DMS153 treated with DMSO at 0.1 percent for 48 hours (cell line): ENCODE results near the gene SRR.
"Not testable (repeated sequence)": the region's sequence is repeated elsewhere in the genome, so short reads cannot be mapped to it uniquely, and the experiment has no call there.

ENCODE experiments used
- DNase-seq: peaks from one replicate; lab custom pipeline; 2025; ENCODE audit not compliant: unreplicated experiment; lab: John Stamatoyannopoulos, UW

Gene SRR, protein sequence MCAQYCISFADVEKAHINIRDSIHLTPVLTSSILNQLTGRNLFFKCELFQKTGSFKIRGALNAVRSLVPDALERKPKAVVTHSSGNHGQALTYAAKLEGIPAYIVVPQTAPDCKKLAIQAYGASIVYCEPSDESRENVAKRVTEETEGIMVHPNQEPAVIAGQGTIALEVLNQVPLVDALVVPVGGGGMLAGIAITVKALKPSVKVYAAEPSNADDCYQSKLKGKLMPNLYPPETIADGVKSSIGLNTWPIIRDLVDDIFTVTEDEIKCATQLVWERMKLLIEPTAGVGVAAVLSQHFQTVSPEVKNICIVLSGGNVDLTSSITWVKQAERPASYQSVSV

DNA sequence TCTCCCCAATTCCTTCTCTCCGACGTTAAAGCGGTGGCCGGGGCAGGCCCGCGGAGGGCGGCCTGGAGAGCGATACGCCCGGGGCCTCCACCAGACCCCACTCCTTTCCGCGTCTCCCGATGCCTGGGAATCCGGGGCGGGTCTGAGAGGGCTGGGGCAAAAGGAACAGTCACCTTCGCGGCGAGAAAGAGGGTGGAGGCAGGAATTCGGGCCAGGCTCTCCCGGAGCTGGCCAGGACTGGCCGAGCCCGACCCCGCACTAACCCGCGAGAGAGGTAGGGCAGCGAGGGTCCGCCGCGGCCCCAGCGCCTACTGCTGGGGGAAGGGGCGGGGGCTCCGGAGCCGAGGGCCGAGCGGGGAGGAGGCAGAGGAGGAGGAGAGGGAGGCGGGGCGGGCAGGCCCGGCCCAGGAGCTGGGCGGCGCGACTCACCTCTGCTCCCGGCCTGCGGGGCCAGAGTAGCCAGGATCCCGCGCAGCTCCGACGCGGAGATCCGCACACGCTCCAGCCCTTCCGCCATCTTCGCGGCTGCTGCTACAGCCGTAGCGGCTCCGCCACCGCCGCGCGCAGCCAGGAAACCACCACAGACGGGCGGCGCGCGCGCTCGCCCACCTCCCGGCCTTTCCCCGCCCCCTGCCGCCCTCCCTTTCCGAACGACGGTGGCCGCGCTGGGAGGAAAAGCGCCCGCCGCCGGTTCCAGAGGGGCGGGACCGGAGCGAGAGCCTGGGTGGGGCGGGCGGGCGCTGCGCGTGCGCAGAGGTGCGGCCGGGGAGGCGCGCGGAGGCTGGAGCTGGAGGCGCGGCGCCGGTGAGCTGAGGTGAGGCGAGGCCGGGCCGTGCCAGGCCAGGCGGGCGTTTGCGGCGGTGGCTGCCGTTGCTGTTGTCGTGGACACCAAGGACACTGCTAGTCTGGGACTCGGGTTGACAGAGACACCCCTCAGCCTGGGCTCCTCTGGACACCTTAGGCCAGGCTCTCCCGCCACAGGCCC lies at the start of gene SRR, which contains the start of gene SMG6:
SRR (plus strand) TSS at position 747 of the 985 bp plus-strand sequence. CDS start 11,611 bp downstream, outside the sequence.
SMG6 (minus strand) TSS at position 582 of the 985 bp plus-strand sequence; CDS start at position 517, 65 bp downstream.
- DNase-seq = no peak

DNA sequence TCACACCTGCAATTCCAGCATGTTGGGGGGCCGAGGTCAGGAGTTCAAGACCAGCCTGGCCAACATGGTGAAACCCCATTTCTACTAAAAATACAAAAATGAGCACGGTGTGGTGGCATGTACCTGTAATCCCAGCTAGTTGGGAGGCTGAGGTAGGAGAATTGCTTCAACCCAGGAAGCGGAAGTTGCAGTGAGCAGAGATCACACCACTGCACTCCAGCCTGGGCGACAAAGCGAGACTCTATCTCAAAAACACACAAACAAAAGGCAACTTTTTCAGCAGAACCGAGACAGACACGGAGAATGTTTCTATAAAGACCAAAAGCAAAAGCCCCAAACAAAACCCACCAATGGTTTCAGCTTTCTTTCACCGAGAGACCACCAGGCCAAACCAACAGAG lies 44.9 kb upstream of the SRR start:
- DNase-seq = not testable (repeated sequence)

DNA sequence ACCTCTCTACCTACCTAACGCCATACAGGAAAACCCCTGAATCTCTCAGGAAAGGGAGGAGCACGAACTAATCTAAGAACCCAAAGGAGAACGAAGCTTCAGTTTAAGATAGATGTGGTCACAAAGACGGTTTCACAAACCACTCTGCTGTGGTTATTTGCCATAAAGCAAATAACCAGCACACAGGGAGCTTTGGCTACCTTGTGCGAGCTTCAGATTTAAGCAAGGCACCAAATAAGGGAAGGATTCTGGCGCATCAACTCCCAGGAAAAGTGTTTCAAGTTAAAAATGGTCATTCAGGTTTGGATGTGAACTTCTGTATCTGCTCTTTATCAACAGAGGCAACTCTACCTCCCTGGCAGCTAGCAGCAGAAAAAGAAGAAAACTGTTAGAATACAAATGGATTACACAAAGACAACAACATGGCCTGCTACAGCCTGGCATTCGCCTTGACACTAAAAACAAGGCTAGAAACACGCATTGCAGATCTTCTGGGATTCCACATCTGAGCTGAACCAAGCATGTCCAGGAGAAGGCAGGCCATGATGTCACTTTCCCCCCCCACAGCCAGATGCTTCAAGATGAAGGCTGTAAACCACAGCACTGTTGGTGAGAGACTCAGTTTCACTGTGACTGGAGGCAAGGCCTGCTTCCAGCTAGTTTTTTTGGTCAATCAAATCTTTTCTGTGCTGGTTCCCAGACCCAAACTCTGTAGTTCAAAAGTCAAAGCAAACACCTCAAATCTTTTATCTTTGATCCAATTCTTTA lies 43.8 kb upstream of the SRR start:
- no peak for DNase-seq

DNA sequence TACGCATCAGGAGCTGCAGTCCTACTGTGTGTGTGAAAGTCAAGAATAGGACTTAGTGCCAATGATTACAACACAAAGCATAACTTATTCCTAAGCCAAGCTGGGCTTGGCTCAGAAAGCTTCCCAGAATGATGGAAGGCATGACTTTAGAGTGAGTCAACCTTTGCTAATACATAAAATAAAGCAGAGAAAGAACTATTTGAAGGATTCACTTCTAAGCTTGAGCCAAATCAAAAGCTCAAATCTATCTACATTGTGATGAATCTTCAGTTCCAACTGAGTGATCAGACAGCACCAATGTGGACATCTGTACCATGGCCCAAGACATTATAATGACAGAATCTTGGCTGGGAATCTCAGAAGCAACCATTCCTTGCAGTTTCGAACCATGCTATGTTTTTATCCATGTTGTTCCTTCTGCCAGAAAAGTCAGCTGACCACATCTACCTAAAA lies 41.6 kb upstream of the SRR start:
- DNase-seq = no peak

DNA sequence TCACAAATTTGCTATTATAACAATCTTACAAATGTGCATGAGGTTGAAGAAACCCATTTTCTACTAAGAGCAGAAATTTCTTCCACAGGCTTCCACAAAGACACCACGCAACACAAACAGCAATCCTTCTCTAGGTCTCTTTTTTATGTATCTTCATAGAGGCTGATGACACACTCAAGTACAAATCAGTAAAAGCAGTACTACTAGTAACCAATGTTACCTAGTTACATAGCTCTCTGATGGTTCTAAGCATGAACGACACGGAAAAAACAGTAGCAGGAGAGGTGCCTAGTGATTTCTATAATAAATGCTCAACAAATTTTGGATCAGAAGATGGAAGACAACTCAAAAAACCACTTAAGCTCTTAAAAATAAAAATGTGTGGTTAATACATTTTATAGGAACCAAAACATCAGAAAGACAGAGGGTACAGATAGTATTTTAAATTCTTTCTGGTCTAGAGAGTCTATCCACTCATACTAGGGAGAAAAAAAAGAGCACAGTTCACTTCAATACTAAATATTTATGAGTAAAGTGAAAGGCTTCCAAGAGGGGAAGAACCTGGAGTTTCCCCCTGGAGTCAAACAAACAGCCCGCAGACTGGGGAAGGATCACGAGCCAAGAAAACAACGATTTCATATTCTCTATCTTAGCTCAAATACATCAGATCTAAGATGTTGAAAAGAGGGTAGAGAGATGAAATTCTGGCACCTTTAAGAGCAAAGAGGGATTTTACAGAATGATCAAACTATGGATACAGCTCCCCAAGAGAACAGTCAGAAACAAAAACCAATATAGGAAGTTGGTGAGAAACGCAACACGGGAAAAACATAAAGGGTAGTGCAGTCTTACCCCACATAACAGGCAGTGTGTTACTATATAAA lies 40.3 kb upstream of the SRR start:
- no peak for DNase-seq

DNA sequence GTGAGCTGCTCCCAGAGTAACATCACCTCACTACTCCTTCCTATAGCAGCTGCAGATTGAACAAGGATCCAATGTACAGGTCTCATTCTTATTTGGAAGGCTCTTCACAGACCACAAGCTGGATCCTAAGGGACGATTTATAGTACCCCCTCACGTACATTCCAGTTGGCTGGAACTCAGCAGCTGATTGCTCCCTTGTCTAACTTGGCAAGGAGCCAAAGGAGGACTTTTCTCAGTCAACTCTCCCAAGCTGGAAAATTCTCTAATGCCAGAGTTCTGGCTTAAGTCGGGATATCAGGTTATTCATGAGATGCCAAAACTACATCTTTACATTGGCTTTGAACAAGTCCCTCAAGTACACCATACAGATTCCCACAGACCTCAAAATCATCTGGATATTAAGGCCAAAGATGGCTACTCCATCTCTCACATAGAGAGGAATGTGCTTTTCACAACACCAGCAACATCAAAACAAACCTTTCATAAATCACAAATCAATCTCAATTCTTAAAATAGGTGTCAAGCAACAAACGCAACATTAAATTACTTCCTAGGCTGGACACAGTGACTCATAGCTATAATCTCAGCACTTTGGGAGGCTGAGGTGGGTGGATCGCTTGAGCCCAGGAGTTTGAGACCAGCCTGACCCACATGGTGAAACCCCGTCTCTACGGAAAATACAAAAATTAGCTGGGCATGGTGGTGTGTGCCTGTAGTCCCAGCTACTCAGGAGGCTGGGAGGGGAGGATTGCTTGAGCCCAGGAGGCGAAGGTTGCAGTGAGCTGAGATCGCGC lies 39.5 kb upstream of the SRR start:
- no peak for DNase-seq

DNA sequence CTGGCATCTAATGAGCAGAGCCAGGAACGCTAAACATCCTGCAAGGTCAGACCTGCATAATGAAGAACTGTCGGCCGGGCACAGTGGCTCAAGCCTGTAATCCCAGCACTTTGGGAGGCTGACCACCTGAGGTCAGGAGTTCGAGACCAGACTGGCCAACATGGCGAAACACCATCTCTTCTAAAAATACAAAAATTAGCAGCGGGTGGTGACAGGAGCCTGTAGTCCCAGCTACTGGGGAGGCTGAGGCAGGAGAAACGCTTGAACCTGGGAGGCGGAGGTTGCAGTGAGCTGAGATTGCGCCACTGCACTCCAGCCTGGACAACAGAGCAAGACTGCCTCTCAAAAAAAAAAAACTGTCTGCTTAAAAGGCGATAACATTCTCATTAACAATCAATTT lies 38.6 kb upstream of the SRR start:
- not testable (repeated sequence) for DNase-seq

DNA sequence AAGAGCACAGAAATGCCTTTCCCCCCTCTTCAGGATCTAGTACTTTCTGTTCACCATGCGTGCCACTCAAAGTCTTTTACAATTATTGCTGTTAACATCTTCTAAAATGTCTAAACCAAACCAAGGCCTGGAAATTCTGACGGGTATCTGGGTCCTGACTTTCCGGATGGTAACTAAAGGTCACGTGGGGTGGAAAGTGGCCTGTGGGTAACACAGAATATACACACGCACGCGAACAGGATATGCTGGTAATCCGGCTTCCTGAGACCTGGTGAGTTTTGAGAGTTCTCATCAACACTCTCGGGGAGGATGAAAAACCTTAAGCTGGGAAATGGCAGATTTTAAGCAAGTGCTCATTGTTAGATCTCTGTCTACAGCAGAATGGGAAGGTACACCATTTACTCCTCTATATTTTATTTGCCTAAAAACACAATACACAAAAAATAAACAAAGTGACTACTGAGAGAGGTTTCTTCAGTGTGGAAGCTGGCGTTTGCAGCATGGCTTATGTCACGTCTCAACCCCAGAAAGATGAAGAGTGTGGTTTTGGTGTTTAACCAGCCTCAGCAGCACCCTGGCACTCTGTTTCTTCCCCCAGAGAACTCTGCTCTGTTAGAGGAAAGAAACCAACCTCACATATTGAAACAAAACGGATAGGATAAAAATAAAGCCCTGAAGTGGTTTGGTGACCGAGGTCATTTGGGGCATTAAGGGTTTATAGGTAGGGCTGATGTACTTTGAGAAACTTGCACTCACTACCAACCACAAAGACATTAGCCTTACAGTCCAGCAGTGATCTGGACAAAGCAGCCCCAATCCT lies 37.5 kb upstream of the SRR start:
- DNase-seq = no peak

DNA sequence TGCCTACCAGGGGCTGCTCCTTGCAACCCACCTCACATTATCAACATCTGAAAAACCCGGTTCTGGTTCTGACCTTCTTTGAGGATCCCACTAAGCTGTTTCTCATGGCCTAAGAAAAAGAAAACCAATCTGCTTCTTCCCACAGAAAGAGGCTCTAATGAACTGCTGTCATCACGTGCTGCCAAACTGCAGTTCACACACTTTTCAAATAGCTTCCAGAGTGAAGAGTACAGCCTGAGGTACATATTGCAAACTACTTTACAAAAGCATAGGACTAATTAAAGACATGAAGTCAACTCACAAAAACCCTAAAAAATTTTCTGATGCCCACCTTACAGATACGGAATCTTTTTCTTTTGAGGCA lies 36.9 kb upstream of the SRR start:
- DNase-seq = no peak

DNA sequence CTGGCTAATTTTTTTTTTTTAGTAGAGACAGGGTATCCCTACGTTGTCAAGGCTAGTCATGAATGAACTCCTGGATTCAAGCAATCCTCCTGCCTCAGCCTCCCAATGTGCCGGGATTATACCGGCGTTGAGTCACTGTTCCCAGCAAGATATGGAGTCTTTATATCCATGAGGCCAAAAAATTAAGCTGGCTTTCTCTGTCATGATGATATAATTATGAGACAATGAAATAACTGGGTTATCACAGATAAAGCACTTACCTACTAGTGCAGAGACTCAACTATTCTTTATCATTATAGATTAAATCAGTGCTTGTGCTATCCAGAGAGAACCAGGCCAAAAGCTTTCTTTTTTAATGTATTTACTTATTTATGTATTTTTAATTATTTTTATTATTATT lies 36.4 kb upstream of the SRR start:
- DNase-seq = no peak

DNA sequence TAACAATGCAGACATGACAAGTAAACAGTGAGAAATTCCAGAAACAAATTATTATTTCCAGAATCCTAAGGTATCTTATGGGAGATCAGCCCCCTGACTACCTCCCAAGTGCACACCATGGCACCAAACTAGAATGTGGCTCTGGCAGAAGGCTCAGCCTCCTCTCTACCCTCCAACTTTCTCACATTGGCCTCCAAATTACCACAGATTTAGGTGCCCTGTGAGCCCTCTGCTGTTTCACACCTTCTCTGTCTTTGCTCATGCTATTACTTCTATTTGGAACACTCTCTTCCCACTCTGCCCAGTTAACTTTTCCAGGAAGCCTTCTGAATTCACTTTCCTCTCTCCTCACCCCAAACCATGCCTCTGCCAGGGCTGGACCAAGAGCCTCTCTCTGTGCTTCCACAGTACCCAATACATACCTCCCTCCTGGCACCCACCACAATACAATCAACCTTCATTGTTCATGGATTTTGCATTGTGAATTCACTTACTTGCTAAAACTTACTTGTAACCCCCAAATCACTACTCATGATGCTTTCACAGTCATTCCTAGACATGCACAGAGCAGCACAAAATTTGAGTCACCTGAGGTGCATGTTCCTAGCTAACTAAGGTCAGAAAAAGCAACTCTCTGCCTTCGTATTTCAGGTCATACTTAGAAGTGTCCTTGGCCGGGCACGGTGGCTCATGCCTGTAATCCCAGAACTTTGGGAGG lies 31.6 kb upstream of the SRR start:
- no peak for DNase-seq

DNA sequence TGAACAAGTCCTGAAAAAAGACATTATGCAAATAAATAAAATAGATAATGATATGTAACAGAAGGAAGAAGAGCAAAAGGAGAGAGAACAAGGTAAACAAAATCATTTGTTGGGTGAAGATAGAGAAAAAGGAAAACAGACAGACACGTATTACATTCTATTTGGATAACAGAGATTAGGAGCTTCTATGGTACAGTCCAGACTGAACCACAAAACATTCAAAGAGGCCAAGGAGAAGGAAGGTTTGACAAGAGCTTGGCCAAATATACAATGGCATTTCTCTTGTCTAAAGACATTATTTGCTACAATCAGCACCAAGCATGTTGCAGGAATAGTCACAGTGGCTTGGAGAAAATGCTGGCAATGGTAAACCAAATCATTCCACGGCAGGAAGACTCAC lies 29.3 kb upstream of the SRR start:
- no peak for DNase-seq

DNA sequence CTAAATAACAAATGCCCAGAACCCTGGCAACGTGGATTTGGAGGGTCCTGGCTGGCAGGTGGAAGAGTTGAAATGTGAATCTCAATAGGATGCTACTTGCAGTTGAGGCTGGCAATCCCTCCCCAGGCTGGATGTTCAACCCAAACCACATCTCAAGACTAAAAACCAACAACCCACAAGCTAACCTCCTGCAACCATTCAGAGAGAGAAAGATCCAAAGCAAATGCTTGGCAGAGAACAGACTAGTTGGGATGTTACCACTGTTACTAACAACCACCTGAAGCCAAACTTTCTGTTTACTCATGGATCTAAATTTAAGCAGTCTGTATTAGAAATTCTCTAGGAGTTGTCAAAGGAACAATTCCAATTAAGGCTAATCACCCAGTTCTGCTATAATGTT lies 28.0 kb upstream of the SRR start:
- no peak for DNase-seq

DNA sequence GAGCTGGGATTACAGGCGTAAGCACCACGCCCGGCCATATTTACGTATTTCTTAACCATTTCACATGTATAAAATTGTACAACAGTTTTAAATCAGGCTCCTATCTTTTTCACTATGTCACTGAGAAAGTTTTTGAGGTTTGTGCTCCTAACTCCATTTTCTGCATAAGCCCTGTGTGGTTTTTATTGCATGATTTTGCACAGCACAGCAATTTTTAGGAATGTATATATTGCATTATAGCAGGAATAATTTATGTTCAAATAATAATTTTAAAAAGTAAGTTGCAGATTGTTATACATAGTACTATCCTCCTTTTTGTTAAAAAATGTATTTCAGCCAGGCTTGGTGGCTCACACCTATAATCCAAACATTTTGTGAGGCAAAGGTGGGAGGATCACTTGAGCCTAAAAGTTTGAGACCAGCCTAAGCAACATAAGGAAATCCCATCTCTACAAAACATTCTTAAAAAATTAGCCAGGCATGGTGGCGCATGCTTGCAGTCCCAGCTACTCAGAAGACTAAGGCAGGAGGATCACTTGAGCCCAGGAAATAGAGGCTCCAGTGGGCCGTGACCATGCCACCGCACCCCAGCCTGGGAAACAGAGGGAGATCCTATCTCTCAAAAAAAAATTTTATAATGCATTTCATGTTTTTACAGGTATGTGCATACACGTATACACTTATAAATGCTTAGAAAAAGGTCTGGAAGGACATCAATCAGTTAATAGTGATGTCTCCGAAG lies 26.1 kb upstream of the SRR start:
- DNase-seq = no peak

DNA sequence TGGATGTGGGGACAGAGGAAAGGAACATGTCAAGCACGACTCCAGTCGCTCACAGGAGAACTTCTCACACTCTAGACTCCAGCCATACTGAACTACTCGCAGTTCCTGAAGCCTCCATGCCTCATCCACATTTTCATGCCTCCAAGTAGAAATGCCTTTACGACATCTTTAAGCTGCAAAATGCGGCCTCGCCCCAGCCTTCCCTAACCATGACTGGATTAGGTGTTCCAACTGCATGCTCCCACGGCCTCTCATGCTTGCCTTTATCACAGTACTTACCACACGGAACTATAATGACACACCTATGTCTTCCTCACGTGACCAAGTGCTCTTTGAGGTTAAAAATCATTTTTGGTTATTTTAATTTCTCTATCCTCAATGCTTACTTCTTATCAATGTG lies 24.0 kb upstream of the SRR start:
- no peak for DNase-seq

DNA sequence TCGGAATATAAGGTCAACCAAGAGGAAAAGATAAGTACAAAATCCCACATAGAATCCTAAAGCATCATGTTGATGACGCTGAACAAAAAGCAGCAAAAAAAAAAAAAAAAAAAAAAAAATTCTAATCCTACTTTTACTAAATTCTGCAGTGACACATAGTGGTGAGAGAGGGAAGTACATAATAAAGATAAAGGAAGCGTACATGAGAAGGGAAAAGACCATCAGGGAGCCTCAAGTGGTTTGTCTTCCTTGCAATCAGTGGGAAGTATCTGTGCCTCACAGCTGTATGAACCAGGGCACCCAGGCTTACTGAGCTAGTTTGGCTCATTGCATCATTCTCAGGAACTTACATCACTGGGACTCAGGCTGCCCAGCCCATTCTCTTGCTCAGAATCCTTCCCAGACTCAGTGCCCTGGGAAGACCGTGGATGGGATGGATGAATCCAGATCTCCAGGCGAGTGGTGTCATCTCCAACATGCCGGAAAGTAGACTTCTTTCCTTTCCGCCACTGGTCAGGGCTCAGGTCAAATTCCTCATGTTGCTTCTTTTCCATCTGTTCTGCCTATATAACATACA lies 21.4 kb upstream of the SRR start:
- DNase-seq = no peak

DNA sequence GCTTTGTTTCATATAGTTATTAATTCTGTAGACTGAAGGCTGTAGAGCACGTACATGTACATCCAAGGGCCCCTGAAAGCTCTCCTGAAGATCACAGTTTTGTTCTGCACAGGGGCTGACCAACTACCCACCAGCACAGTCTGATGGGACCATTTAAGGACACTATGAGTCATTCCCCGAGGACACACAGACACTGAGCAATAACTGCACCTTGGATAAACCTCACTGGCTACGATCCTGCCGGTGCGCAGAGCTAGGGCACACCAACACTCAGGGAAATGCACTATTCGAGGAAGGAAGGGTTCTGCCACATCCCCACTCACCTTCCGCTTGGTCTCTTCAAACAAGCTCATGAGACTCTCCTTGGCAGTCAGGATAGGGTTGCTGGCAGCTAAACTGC lies 20.4 kb upstream of the SRR start:
- DNase-seq = no peak
